Peyer's patch (tissue), 4 donors: ENCODE measurements around the gene EFCAB7. TPM values are rescaled to one million over a fixed set of nuclear protein-coding genes. Genes with fewer than 3 reads are reported as not detected.
A peak's percentile ranks its signal among the peaks of the same experiment; 100 is the strongest.

Experiments
- DNase-seq, 3 donors: peaks; one replicate each; pipeline ENCODE4 v3.0.0-alpha.2; 2017 to 2019
- H3K27ac ChIP-seq, 4 donors: fragments of 200-600 bp; sonication (generic); one replicate each; pipeline ENCODE4 v1.5.1; 2016 to 2019
- H3K27me3 ChIP-seq, 2 donors: fragments of 200-600 bp; sonication (generic); one replicate each; pipeline ENCODE4 v1.5.1; 2019
- H3K36me3 ChIP-seq, 3 donors: fragments of 200-600 bp; sonication (generic); one replicate each; pipeline ENCODE4 v1.5.1; 2016 to 2019
- H3K4me1 ChIP-seq, 4 donors: fragments of 200-600 bp; sonication (generic); one replicate each; pipeline ENCODE4 v1.5.1; 2016 to 2019
- H3K4me3 ChIP-seq, 4 donors: fragments of 200-600 bp; sonication (generic); 1 replicate in 3 of 4; 2 replicates in 1 of 4; pipeline ENCODE4 v1.5.1; 2016 to 2019; ENCODE audit warnings: mild to moderate bottlenecking in 1 of 4
- H3K9me3 ChIP-seq, 4 donors: fragments of 200-600 bp; sonication (generic); one replicate each; pipeline ENCODE4 v1.5.1; 2016 to 2019; ENCODE audit warnings: mild to moderate bottlenecking in 1 of 4
- CTCF ChIP-seq, 6 experiments: fragments of 450-650 bp in 4 of 6; fragments of 200-600 bp in 2 of 6; sonication (generic) in 1 of 6; IDR thresholded peaks; one replicate each; pipeline ENCODE4 v1.5.1; 2017 to 2019; ENCODE audit warnings: antibody characterized with exemption in 6 of 6, mild to moderate bottlenecking in 3 of 6, moderate library complexity in 1 of 6
- POLR2A ChIP-seq, 2 donors: fragments of 450-650 bp; IDR thresholded peaks; one replicate each; pipeline ENCODE4 v1.5.1; 2017; ENCODE audit warnings: antibody characterized with exemption in 2 of 2, mild to moderate bottlenecking in 2 of 2, moderate library complexity in 2 of 2
- total RNA-seq, 4 donors: library from RNA; depleted of rRNA; stranded (reverse); fragments of >200 nt; gene quantifications; one replicate each; pipeline ENCODE4 v1.1.0, GENCODE V29; 2016

EFCAB7 gene
- total RNA-seq, 4 donors from 2014 or later, result 2.1 to 10.7 (median 5.3) TPM

GRCh38 chr1:63607322-63607721, 84.0 kb downstream of the EFCAB7 start:
- DNase-seq, result no peak
- H3K27ac ChIP-seq, result no peak overlapping the region
- no peaks in the 10 kb centered on the region for H3K9me3 ChIP-seq
- H3K36me3 ChIP-seq, result no peaks in the 10 kb centered on the region
- H3K27me3 ChIP-seq, result no peaks in the 10 kb centered on the region
- H3K4me3 ChIP-seq, result no peak overlapping the region
- H3K4me1 ChIP-seq, result peaks cover 0 to 4% (median 0%) of the 10 kb centered on the region in 4 donors
- no peak for TF ChIP-seq POLR2A (IDR thresholded peaks at IDR 0.05)

- DNase-seq, result no peak
- Histone ChIP-seq H3K4me3 (no peak overlapping the region), H3K27me3 (no peaks in the 10 kb centered on the region), H3K9me3 (no peaks in the 10 kb centered on the region), H3K4me1 (peaks cover 0 to 4% (median 0%) of the 10 kb centered on the region in 4 donors), H3K36me3 (no peaks in the 10 kb centered on the region), H3K27ac (no peak overlapping the region)
- TF ChIP-seq POLR2A (IDR thresholded peaks at IDR 0.05) (no peak), CTCF (IDR thresholded peaks at IDR 0.05) (no peak)
These were observed 87.9 kb downstream of the EFCAB7 start for GRCh38 chr1:63611231-63611630.

- Histone ChIP-seq H3K4me1 (peaks cover 0 to 4% (median 0%) of the 10 kb centered on the region in 4 donors), H3K27me3 (no peaks in the 10 kb centered on the region), H3K36me3 (no peaks in the 10 kb centered on the region), H3K9me3 (no peaks in the 10 kb centered on the region), H3K4me3 (no peak overlapping the region), H3K27ac (no peak overlapping the region)
- TF ChIP-seq CTCF (IDR thresholded peaks at IDR 0.05) (no peak), POLR2A (IDR thresholded peaks at IDR 0.05) (no peak)
- no peak for DNase-seq
These were observed 89.2 kb downstream of the EFCAB7 start for GRCh38 chr1:63612564-63612963.

GRCh38 chr1:63612971-63613370, 89.6 kb downstream of the EFCAB7 start:
- Histone ChIP-seq H3K4me1 (peaks cover 0 to 4% (median 0%) of the 10 kb centered on the region in 4 donors), H3K9me3 (no peaks in the 10 kb centered on the region), H3K36me3 (no peaks in the 10 kb centered on the region), H3K4me3 (no peak overlapping the region), H3K27ac (no peak overlapping the region), H3K27me3 (no peaks in the 10 kb centered on the region)
- no peak for TF ChIP-seq CTCF (IDR thresholded peaks at IDR 0.05)
- TF ChIP-seq POLR2A (IDR thresholded peaks at IDR 0.05), result no peak
- no peak for DNase-seq

GRCh38 chr1:63615768-63616420, 92.6 kb downstream of the EFCAB7 start:
- TF ChIP-seq POLR2A (IDR thresholded peaks at IDR 0.05) (no peak), CTCF (IDR thresholded peaks at IDR 0.05) (peak; percentile 57 to 84 (median 80))
- H3K36me3 ChIP-seq, result no peaks in the 10 kb centered on the region
- H3K9me3 ChIP-seq, result no peaks in the 10 kb centered on the region
- H3K4me1 ChIP-seq, result peaks cover 0 to 4% (median 0%) of the 10 kb centered on the region in 4 donors
- H3K4me3 ChIP-seq, result no peak overlapping the region
- H3K27me3 ChIP-seq, result no peaks in the 10 kb centered on the region
- H3K27ac ChIP-seq, result no peak overlapping the region
- DNase-seq, result peak in 2 of 3 donors; percentile 47 to 82

- DNase-seq, result no peak
- no peaks in the 10 kb centered on the region for H3K27me3 ChIP-seq
- H3K4me1 ChIP-seq, result no peaks in the 10 kb centered on the region
- H3K9me3 ChIP-seq, result no peaks in the 10 kb centered on the region
- TF ChIP-seq CTCF (IDR thresholded peaks at IDR 0.05) (no peak), POLR2A (IDR thresholded peaks at IDR 0.05) (no peak)
- no peak overlapping the region for H3K27ac ChIP-seq
- no peak overlapping the region for H3K4me3 ChIP-seq
- H3K36me3 ChIP-seq, result no peaks in the 10 kb centered on the region
These were observed 94.1 kb downstream of the EFCAB7 start for GRCh38 chr1:63617450-63617849.
